HG03439 (cell line): ENCODE results near the gene DPEP2.

Source experiments
- ATAC-seq: cut with Tn5 transposase; IDR thresholded peaks from one replicate; pipeline ENCODE4 v1.9.1; 2021; ENCODE audit warnings: mild to moderate bottlenecking, moderate library complexity; ENCODE audit not compliant: unreplicated experiment

Gene DPEP2

GRCh38 chr16:67959536-67960329 lies 39.6 kb downstream of the DPEP2 start:
- ATAC-seq = no peak

- no peak for ATAC-seq
Observed at GRCh38 chr16:67957622-67958021, 41.7 kb downstream of the DPEP2 start.

- ATAC-seq = no peak
Observed at GRCh38 chr16:67954421-67955196, 44.7 kb downstream of the DPEP2 start.

- ATAC-seq = no peak
Observed at GRCh38 chr16:67953641-67954375, 45.5 kb downstream of the DPEP2 start.

- ATAC-seq = no peak
Observed at GRCh38 chr16:67951485-67951884, 47.8 kb downstream of the DPEP2 start.

GRCh38 chr16:67950335-67950843 lies 48.9 kb downstream of the DPEP2 start:
- no peak for ATAC-seq

GRCh38 chr16:67949645-67950044 lies 49.6 kb downstream of the DPEP2 start:
- no peak for ATAC-seq

- no peak for ATAC-seq
Observed at GRCh38 chr16:67948015-67948414, 51.3 kb downstream of the DPEP2 start.

GRCh38 chr16:67946966-67947558 lies 52.2 kb downstream of the DPEP2 start:
- ATAC-seq = no peak

- no peak for ATAC-seq
Observed at GRCh38 chr16:67946128-67946569, 53.1 kb downstream of the DPEP2 start.

GRCh38 chr16:67945392-67945933 lies 53.8 kb downstream of the DPEP2 start:
- no peak for ATAC-seq

- no peak for ATAC-seq
Observed at GRCh38 chr16:67944690-67945391, 54.4 kb downstream of the DPEP2 start.

- ATAC-seq = no peak
Observed at GRCh38 chr16:67943619-67944504, 55.4 kb downstream of the DPEP2 start, which contains the start of gene LCAT. Gene LCAT, minus strand, starts transcription at chr16:67944120. Its CDS starts 19 bp downstream, at chr16:67944101.

GRCh38 chr16:67943256-67943618 lies 56.0 kb downstream of the DPEP2 start:
- ATAC-seq = no peak

- ATAC-seq = no peak
Observed at GRCh38 chr16:67942510-67943255, 56.6 kb downstream of the DPEP2 start.

- ATAC-seq = no peak
Observed at GRCh38 chr16:67942200-67942509, 57.1 kb downstream of the DPEP2 start.

- ATAC-seq = no peak
Observed at GRCh38 chr16:67941469-67942199, 57.6 kb downstream of the DPEP2 start.
